HuH-7 (cell line): ENCODE data around the gene HACD3.
"Not testable (repeated sequence)": the region's sequence is repeated elsewhere in the genome, so short reads cannot be mapped to it uniquely, and the experiment has no call there.

Source experiments
- DNase-seq: peaks from one replicate; pipeline ENCODE4 v3.0.0; 2011; ENCODE audit warnings: low spot score

Gene HACD3

GRCh38 chr15:65530318-65531111 is at the start of gene HACD3:
TSS of gene HACD3 (plus strand) at chr15:65530463. CDS start at chr15:65530632, 169 bp downstream.
- peak; percentile 98 for DNase-seq

GRCh38 chr15:65484876-65485275 is 45.4 kb upstream of the HACD3 start:
- DNase-seq, result no peak

- no peak for DNase-seq
These were observed 36.2 kb upstream of the HACD3 start for GRCh38 chr15:65494076-65494475.

GRCh38 chr15:65509321-65509720 is 20.9 kb upstream of the HACD3 start:
- DNase-seq, result no peak

- no peak for DNase-seq
These were observed 18.1 kb upstream of the HACD3 start for GRCh38 chr15:65512189-65512588.

GRCh38 chr15:65512807-65513416 is 17.4 kb upstream of the HACD3 start:
- no peak for DNase-seq

GRCh38 chr15:65516997-65517865 is 13.0 kb upstream of the HACD3 start, which contains the start of gene DPP8:
TSS of gene DPP8 (minus strand) at chr15:65517689. CDS start at chr15:65512553, 5,136 bp downstream.
- peak; percentile 91 for DNase-seq

GRCh38 chr15:65517866-65518207 is 12.4 kb upstream of the HACD3 start:
- no peak for DNase-seq

- no peak for DNase-seq
These were observed 11.5 kb upstream of the HACD3 start for GRCh38 chr15:65518633-65519285.

- no peak for DNase-seq
These were observed 8.9 kb upstream of the HACD3 start for GRCh38 chr15:65521350-65521749.

- no peak for DNase-seq
These were observed 6.0 kb upstream of the HACD3 start for GRCh38 chr15:65524226-65524625.

GRCh38 chr15:65525622-65526021 is 4.6 kb upstream of the HACD3 start:
- no peak for DNase-seq

- DNase-seq, result no peak
These were observed 1.7 kb upstream of the HACD3 start for GRCh38 chr15:65528461-65529060.

- no peak for DNase-seq
These were observed 423 bp upstream of the HACD3 start for GRCh38 chr15:65529762-65530317.

- DNase-seq, result no peak
These were observed 2.4 kb downstream of the HACD3 start for GRCh38 chr15:65532738-65533051.

GRCh38 chr15:65533057-65533756 is 2.9 kb downstream of the HACD3 start:
- peak; percentile 23 for DNase-seq

- no peak for DNase-seq
These were observed 4.9 kb downstream of the HACD3 start for GRCh38 chr15:65535192-65535591.

GRCh38 chr15:65540314-65540713 is 10.1 kb downstream of the HACD3 start:
- no peak for DNase-seq

GRCh38 chr15:65541231-65541820 is 11.1 kb downstream of the HACD3 start:
- no peak for DNase-seq

GRCh38 chr15:65547841-65548240 is 17.6 kb downstream of the HACD3 start:
- no peak for DNase-seq

- not testable (repeated sequence) for DNase-seq
These were observed 19.0 kb downstream of the HACD3 start for GRCh38 chr15:65549288-65549687.
